BE2C (cell line): ENCODE results near the gene ZNF341.

Source experiments
- DNase-seq: peaks from one replicate; pipeline ENCODE4 v3.0.0-alpha.2; 2020
- H3K27me3 ChIP-seq: fragments of 250-450 bp; sonication (Bioruptor Pico); 2 replicates; pipeline ENCODE4 v1.5.1; 2020; ENCODE audit warnings: mild to moderate bottlenecking
- H3K36me3 ChIP-seq: fragments of 250-450 bp; sonication (Bioruptor Pico); 2 replicates; pipeline ENCODE4 v1.5.1; 2020; ENCODE audit warnings: mild to moderate bottlenecking
- H3K4me1 ChIP-seq: fragments of 250-450 bp; sonication (Bioruptor Pico); 2 replicates; pipeline ENCODE4 v1.5.1; 2020
- H3K4me3 ChIP-seq: 2 replicates; pipeline ENCODE4 v1.5.1; 2011; ENCODE audit warnings: low read depth, low read length
- H3K9me3 ChIP-seq: fragments of 250-450 bp; sonication (Bioruptor Pico); 2 replicates; pipeline ENCODE4 v1.5.1; 2020
- CTCF ChIP-seq: IDR thresholded peaks from 2 replicates; pipeline ENCODE4 v1.5.1; 2012; ENCODE audit warnings: mild to moderate bottlenecking, low read depth, low read length

Gene ZNF341

GRCh38 chr20:33838035-33838864, 106.5 kb downstream of the ZNF341 start:
- Histone ChIP-seq H3K4me1 (peaks cover 45% of the 10 kb centered on the region), H3K9me3 (no peaks in the 10 kb centered on the region), H3K27me3 (no peaks in the 10 kb centered on the region), H3K36me3 (no peaks in the 10 kb centered on the region; the same call in 1 of the 2 replicates), H3K4me3 (no peak overlapping the region)
- DNase-seq = no peak
- peak; percentile 45 for TF ChIP-seq CTCF

- Histone ChIP-seq H3K36me3 (no peaks in the 10 kb centered on the region; the same call in 1 of the 2 replicates), H3K27me3 (no peaks in the 10 kb centered on the region), H3K4me1 (peaks cover 56% of the 10 kb centered on the region), H3K4me3 (no peak overlapping the region), H3K9me3 (no peaks in the 10 kb centered on the region)
- TF ChIP-seq CTCF = no peak
- DNase-seq = peak; percentile 71
These were observed 107.8 kb downstream of the ZNF341 start for GRCh38 chr20:33839591-33839990.

- no peak for DNase-seq
- H3K4me3 ChIP-seq = no peak overlapping the region
- TF ChIP-seq CTCF = no peak
- no peaks in the 10 kb centered on the region; the same call in 1 of the 2 replicates for H3K36me3 ChIP-seq
- no peaks in the 10 kb centered on the region for H3K27me3 ChIP-seq
- H3K4me1 ChIP-seq = peaks cover 56% of the 10 kb centered on the region
- H3K9me3 ChIP-seq = no peaks in the 10 kb centered on the region
These were observed 108.4 kb downstream of the ZNF341 start for GRCh38 chr20:33840160-33840559.

- no peak for DNase-seq
- Histone ChIP-seq H3K4me1 (peaks cover 56% of the 10 kb centered on the region), H3K27me3 (no peaks in the 10 kb centered on the region), H3K9me3 (no peaks in the 10 kb centered on the region), H3K4me3 (no peak overlapping the region), H3K36me3 (no peaks in the 10 kb centered on the region; the same call in 1 of the 2 replicates)
- TF ChIP-seq CTCF = no peak
These were observed 109.1 kb downstream of the ZNF341 start for GRCh38 chr20:33840759-33841435.

- TF ChIP-seq CTCF = no peak
- no peaks in the 10 kb centered on the region for H3K27me3 ChIP-seq
- H3K4me1 ChIP-seq = peaks cover 61% of the 10 kb centered on the region
- H3K36me3 ChIP-seq = no peaks in the 10 kb centered on the region
- no peak for DNase-seq
- H3K4me3 ChIP-seq = no peak overlapping the region
- no peaks in the 10 kb centered on the region for H3K9me3 ChIP-seq
These were observed 109.6 kb downstream of the ZNF341 start for GRCh38 chr20:33841436-33841799.
